Thoracic aorta (tissue), 2 donors: ENCODE measurements around the gene PXYLP1. TPM values are rescaled to one million over a fixed set of nuclear protein-coding genes. Genes with fewer than 3 reads are reported as not detected.

Experiments
- ATAC-seq: fragments of 150-250 bp; one replicate; pipeline ENCODE4 v1.8.0; 2017; ENCODE audit warnings: low read depth; ENCODE audit not compliant: insufficient number of reproducible peaks, low FRiP score
- DNase-seq: peaks from one replicate; pipeline ENCODE4 v3.0.0-alpha.2; 2020; ENCODE audit warnings: low spot score
- H3K27ac ChIP-seq, 2 donors: fragments of 200-600 bp; sonication (generic); 1 replicate in 1 of 2; 2 replicates in 1 of 2; pipeline ENCODE4 v1.5.1; 2016; ENCODE audit warnings: mild to moderate bottlenecking in 2 of 2, moderate library complexity in 2 of 2
- H3K27me3 ChIP-seq: fragments of 200-600 bp; sonication (generic); replicated peaks from 2 replicates; pipeline ENCODE4 v1.6.0; 2016; ENCODE audit warnings: mild to moderate bottlenecking; ENCODE audit not compliant: insufficient read depth
- H3K36me3 ChIP-seq: fragments of 200-600 bp; sonication (generic); one replicate; pipeline ENCODE4 v1.5.1; 2016
- H3K4me1 ChIP-seq, 2 donors: fragments of 200-600 bp; sonication (generic); 1 replicate in 1 of 2; 2 replicates in 1 of 2; pipeline versions ENCODE4 v1.5.1 to v1.6.0; 2016; ENCODE audit warnings: low read depth in 2 of 2, mild to moderate bottlenecking in 1 of 2; ENCODE audit not compliant: control insufficient read depth in 1 of 2
- H3K4me3 ChIP-seq: fragments of 200-600 bp; sonication (generic); 2 replicates; pipeline ENCODE4 v1.5.1; 2016; ENCODE audit warnings: mild to moderate bottlenecking
- H3K9me3 ChIP-seq: fragments of 200-600 bp; sonication (generic); 2 replicates; pipeline ENCODE4 v1.5.1; 2016
- total RNA-seq, 2 donors: library from RNA; depleted of rRNA; stranded (reverse); fragments of >200 nt; gene quantifications; one replicate each; pipeline versions ENCODE4 v1.1.0 to v1.2.3, GENCODE V29; 2016
- TF ChIP-seq, protein P1 (sequence below): fragments of 200-600 bp; sonication (generic); IDR thresholded peaks from one replicate; pipeline ENCODE4 v1.5.1; 2019; ENCODE audit warnings: antibody characterized with exemption

The PXYLP1 gene
- total RNA-seq, 2 donors from 2014 or later: 15.2 to 23.2 TPM

DNA sequence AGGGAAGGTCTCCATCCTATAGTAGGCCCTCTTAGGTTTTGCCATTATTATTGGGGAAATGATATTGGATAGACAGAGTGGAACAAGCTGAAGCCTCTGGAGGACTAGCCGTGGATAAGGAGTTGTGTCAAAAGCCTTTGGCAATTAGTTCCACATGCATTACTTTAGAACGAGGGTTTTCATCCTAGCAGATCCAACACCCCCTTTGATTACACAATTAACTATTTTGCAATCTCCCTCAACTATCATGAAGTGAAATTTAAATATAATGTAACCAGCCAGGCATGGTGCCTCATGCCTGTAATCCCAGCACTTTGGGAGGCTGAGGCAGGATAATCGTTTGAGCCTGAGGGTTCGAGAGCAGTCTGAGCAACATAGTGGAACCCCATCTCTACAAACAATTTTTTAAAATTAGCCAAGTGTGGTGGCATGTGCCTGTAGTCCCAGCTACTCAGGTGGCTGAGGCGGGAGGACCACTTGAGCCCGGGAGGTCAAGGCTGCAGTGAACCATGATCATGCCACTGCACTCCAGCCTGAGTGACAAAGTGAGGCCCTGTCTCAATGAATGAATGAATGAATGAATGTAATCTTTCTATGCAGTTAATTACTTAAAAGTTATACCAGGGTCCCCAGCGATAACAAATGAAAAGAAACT, 56.8 kb downstream of the PXYLP1 start:
- H3K36me3 ChIP-seq: peaks cover 6% of the 10 kb centered on the region
- DNase-seq (no peak), ATAC-seq (no peak)
- no peaks in the 10 kb centered on the region for H3K27me3 ChIP-seq
- no peak overlapping the region for H3K4me3 ChIP-seq
- no peak overlapping the region for H3K27ac ChIP-seq
- no peaks in the 10 kb centered on the region for H3K9me3 ChIP-seq
- TF ChIP-seq, protein P1, sequence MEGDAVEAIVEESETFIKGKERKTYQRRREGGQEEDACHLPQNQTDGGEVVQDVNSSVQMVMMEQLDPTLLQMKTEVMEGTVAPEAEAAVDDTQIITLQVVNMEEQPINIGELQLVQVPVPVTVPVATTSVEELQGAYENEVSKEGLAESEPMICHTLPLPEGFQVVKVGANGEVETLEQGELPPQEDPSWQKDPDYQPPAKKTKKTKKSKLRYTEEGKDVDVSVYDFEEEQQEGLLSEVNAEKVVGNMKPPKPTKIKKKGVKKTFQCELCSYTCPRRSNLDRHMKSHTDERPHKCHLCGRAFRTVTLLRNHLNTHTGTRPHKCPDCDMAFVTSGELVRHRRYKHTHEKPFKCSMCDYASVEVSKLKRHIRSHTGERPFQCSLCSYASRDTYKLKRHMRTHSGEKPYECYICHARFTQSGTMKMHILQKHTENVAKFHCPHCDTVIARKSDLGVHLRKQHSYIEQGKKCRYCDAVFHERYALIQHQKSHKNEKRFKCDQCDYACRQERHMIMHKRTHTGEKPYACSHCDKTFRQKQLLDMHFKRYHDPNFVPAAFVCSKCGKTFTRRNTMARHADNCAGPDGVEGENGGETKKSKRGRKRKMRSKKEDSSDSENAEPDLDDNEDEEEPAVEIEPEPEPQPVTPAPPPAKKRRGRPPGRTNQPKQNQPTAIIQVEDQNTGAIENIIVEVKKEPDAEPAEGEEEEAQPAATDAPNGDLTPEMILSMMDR: no peak
- peaks cover 12 to 28% of the 10 kb centered on the region in 2 donors for H3K4me1 ChIP-seq

DNA sequence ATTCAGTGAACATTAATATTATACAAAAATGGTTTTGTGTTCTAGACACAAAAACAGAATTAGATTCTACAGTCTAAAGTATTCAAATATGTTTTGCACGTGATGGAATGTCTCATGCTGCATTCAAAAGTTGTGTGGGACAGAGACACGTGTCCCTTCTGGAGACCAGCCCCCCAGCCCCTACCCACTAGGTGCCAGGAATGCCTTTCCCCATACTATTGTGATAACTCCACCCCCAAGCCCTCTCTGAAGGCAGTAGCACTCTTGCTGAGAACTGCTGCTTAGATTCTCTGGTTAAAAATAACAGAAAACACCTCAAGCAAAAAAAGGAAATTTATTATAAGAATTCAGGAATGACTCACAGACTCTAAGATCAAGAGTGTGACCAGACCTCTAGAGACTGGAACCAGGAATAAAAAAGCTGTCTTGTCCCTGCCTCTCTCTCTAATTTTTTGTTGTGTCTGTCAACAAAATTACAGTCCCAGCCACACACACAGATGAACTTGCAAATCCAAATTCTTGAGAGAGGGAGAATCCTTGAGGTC, 57.7 kb downstream of the PXYLP1 start:
- TF ChIP-seq, protein P1: no peak
- H3K4me3 ChIP-seq: no peak overlapping the region
- peak overlapping the region in 1 of 2 donors; percentile 41 for H3K27ac ChIP-seq
- peaks cover 6% of the 10 kb centered on the region for H3K36me3 ChIP-seq
- ATAC-seq (no peak), DNase-seq (no peak)
- H3K27me3 ChIP-seq: no peaks in the 10 kb centered on the region
- H3K4me1 ChIP-seq: peaks cover 12 to 34% of the 10 kb centered on the region in 2 donors
- no peaks in the 10 kb centered on the region for H3K9me3 ChIP-seq

DNA sequence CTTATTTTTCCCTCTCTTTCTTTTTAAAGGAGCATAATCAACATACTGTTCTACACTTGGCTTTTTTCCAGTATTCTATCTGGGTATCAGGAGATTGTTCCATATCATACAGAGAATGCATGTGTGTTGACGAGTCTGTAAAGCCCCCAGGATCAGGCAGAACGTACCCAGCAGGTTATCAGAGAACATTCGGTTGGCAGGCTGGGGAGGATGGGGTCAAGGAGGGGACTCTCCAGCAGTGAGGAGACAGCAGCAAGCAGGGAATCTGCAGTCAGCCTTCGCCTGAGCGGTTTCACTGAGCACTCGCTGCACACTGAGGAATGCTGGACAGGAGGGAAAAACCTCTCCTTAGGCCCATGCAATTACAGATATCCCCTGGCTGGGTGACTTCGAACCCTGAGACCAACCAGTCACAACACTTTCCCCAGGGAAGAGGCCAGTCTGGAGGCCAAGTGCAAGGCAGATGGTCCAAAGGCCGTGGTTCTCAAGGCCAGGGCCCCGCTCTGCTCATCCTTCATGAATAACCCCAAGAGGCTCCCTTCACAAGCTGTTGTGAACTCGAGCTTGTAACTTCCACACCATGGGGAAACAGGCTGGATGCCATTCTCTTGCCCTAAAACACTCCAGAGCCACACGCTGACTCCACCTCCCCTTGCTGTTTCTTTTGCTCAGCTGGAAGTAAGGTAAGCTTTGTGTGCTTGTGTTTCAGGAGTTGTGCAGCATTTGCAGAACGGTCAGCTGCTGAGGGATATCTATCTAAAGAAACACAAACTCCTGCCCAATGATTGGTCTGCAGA, 60.1 kb downstream of the PXYLP1 start:
- Histone ChIP-seq H3K27me3 (no peaks in the 10 kb centered on the region), H3K4me1 (peaks cover 12 to 39% of the 10 kb centered on the region in 2 donors), H3K27ac (peak overlapping the region; percentile 53 to 58), H3K36me3 (peaks cover 6% of the 10 kb centered on the region), H3K4me3 (peak overlapping the region; percentile 31), H3K9me3 (no peaks in the 10 kb centered on the region)
- TF ChIP-seq, protein P1: no peak
- DNase-seq (no peak), ATAC-seq (peak; percentile 2)

DNA sequence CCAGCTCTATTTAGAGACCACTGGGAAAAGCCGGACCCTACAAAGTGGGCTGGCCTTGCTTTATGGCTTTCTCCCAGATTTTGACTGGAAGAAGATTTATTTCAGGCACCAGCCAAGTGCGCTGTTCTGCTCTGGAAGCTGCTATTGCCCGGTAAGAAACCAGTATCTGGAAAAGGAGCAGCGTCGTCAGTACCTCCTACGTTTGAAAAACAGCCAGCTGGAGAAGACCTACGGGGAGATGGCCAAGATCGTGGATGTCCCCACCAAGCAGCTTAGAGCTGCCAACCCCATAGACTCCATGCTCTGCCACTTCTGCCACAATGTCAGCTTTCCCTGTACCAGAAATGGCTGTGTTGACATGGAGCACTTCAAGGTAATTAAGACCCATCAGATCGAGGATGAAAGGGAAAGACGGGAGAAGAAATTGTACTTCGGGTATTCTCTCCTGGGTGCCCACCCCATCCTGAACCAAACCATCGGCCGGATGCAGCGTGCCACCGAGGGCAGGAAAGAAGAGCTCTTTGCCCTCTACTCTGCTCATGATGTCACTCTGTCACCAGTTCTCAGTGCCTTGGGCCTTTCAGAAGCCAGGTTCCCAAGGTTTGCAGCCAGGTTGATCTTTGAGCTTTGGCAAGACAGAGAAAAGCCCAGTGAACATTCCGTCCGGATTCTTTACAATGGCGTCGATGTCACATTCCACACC, 60.9 kb downstream of the PXYLP1 start:
- Histone ChIP-seq H3K9me3 (no peaks in the 10 kb centered on the region), H3K27ac (peak overlapping the region; percentile 53 to 58), H3K4me1 (peaks cover 12 to 39% of the 10 kb centered on the region in 2 donors), H3K27me3 (no peaks in the 10 kb centered on the region), H3K36me3 (peaks cover 6% of the 10 kb centered on the region), H3K4me3 (peak overlapping the region; percentile 31)
- ATAC-seq (no peak), DNase-seq (no peak)
- TF ChIP-seq, protein P1: no peak
